H9 (cell line): Measurements from ENCODE around the gene CDH23. TPM values are rescaled to one million over a fixed set of nuclear protein-coding genes. Genes with fewer than 3 reads are reported as not detected.

Experiments used
- DNase-seq: peaks from one replicate; pipeline ENCODE4 v3.0.0-alpha.2; 2017
- H2AFZ ChIP-seq: one replicate; pipeline ENCODE4 v1.6.1; 2013; ENCODE audit warnings: mild to moderate bottlenecking, low read length, control low read depth, moderate library complexity
- H2AK5ac ChIP-seq: 2 replicates; pipeline ENCODE4 v1.6.1; 2013; ENCODE audit warnings: low read length, control low read depth, mixed read lengths; ENCODE audit not compliant: insufficient read length
- H2BK120ac ChIP-seq: one replicate; pipeline ENCODE4 v1.6.1; 2013; ENCODE audit warnings: low read depth, mild to moderate bottlenecking, low read length, control low read depth, inconsistent platforms; ENCODE audit not compliant: poor library complexity, severe bottlenecking
- H2BK12ac ChIP-seq: 2 replicates; pipeline ENCODE4 v1.6.1; 2013; ENCODE audit warnings: low read length, control low read depth, mixed read lengths, low read depth; ENCODE audit not compliant: insufficient read length
- H2BK15ac ChIP-seq: 2 replicates; pipeline ENCODE4 v1.6.1; 2013; ENCODE audit warnings: low read depth, low read length, control low read depth
- H2BK20ac ChIP-seq: one replicate; pipeline ENCODE4 v1.6.1; 2013; ENCODE audit warnings: low read depth, mild to moderate bottlenecking, low read length, control low read depth, inconsistent platforms; ENCODE audit not compliant: poor library complexity, severe bottlenecking
- H2BK5ac ChIP-seq: 2 replicates; pipeline ENCODE4 v1.6.1; 2013; ENCODE audit warnings: low read length, control low read depth, mixed read lengths; ENCODE audit not compliant: insufficient read length
- H3K14ac ChIP-seq: 2 replicates; pipeline ENCODE4 v1.6.1; 2013; ENCODE audit warnings: low read length, control low read depth; ENCODE audit not compliant: insufficient read depth
- H3K18ac ChIP-seq: 2 replicates; pipeline ENCODE4 v1.6.1; 2013; ENCODE audit warnings: low read depth, mild to moderate bottlenecking, mixed read lengths, low read length, control low read depth; ENCODE audit not compliant: insufficient read length
- H3K23ac ChIP-seq: 2 replicates; pipeline ENCODE4 v1.6.1; 2013; ENCODE audit warnings: low read length, control low read depth, mixed read lengths, low read depth; ENCODE audit not compliant: insufficient read length
- H3K23me2 ChIP-seq: 2 replicates; pipeline ENCODE4 v1.6.1; 2013; ENCODE audit warnings: low read depth, mild to moderate bottlenecking, mixed read lengths, low read length, control low read depth; ENCODE audit not compliant: insufficient read length, poor library complexity, severe bottlenecking
- H3K27ac ChIP-seq: 2 replicates; pipeline ENCODE4 v1.5.1; 2013; ENCODE audit warnings: low read length, control low read depth, mixed read lengths, low read depth; ENCODE audit not compliant: insufficient read length
- H3K27me3 ChIP-seq: 2 replicates; pipeline ENCODE4 v1.6.1; 2013; ENCODE audit warnings: low read length, control low read depth, inconsistent platforms; ENCODE audit not compliant: insufficient read depth
- H3K4ac ChIP-seq: 2 replicates; pipeline ENCODE4 v1.6.1; 2013; ENCODE audit warnings: low read depth, mild to moderate bottlenecking, control low read depth, inconsistent platforms, low read length, moderate library complexity
- H3K4me1 ChIP-seq: 2 replicates; pipeline ENCODE4 v1.6.1; 2013; ENCODE audit warnings: low read length, control low read depth, inconsistent platforms; ENCODE audit not compliant: insufficient read depth
- H3K4me2 ChIP-seq: 2 replicates; pipeline ENCODE4 v1.6.1; 2013; ENCODE audit warnings: low read length, control low read depth, mixed read lengths; ENCODE audit not compliant: insufficient read length, insufficient read depth
- H3K56ac ChIP-seq: 2 replicates; pipeline ENCODE4 v1.6.1; 2013; ENCODE audit warnings: low read depth, mild to moderate bottlenecking, mixed read lengths, low read length, control low read depth; ENCODE audit not compliant: insufficient read length
- H3K79me1 ChIP-seq: 2 replicates; pipeline ENCODE4 v1.6.1; 2013; ENCODE audit warnings: low read depth, mild to moderate bottlenecking, moderate library complexity, low read length, control low read depth, inconsistent platforms; ENCODE audit not compliant: insufficient read depth, poor library complexity, severe bottlenecking
- H3K79me2 ChIP-seq: 2 replicates; pipeline ENCODE4 v1.6.1; 2013; ENCODE audit warnings: low read length, control low read depth, inconsistent platforms; ENCODE audit not compliant: insufficient read depth
- H3K9ac ChIP-seq: 2 replicates; pipeline ENCODE4 v1.6.1; 2013; ENCODE audit warnings: low read length, control low read depth, mixed read lengths; ENCODE audit not compliant: insufficient read length; ENCODE audit errors: extremely low read depth
- H3K9me3 ChIP-seq: one replicate; pipeline ENCODE4 v1.6.1; 2013; ENCODE audit warnings: low read depth, low read length, inconsistent platforms; ENCODE audit not compliant: control insufficient read depth
- H3T11ph ChIP-seq: one replicate; pipeline ENCODE4 v1.6.1; 2013; ENCODE audit warnings: mild to moderate bottlenecking, low read length, control low read depth, inconsistent platforms
- H4K20me1 ChIP-seq: one replicate; pipeline ENCODE4 v1.6.1; 2013; ENCODE audit not compliant: control insufficient read depth, insufficient read length, insufficient read depth
- H4K5ac ChIP-seq: 2 replicates; pipeline ENCODE4 v1.6.1; 2013; ENCODE audit warnings: low read depth, mild to moderate bottlenecking, mixed read lengths, low read length, control low read depth; ENCODE audit not compliant: insufficient read length
- H4K8ac ChIP-seq: replicated peaks from 2 replicates; pipeline ENCODE4 v1.6.1; 2013; ENCODE audit warnings: low read length, control low read depth, mixed read lengths, low read depth; ENCODE audit not compliant: insufficient read length
- H4K91ac ChIP-seq: 2 replicates; pipeline ENCODE4 v1.6.1; 2013; ENCODE audit warnings: low read depth, mild to moderate bottlenecking, moderate library complexity, mixed read lengths, low read length, control low read depth; ENCODE audit not compliant: insufficient read length
- H3K27ac Mint-ChIP-seq, 3 experiments: 2 replicates in 2 of 3; 3 replicates in 1 of 3; pipeline ENCODE4 v1.8.0; 2020 to 2021; ENCODE audit warnings: mixed read lengths in 3 of 3, mild to moderate bottlenecking in 1 of 3, moderate library complexity in 1 of 3
- H3K27me3 Mint-ChIP-seq: 2 replicates; pipeline ENCODE4 v1.8.0; 2021; ENCODE audit warnings: low read depth, mild to moderate bottlenecking, moderate library complexity, mixed read lengths
- H3K36me3 Mint-ChIP-seq, 3 experiments: 2 replicates in 2 of 3; 3 replicates in 1 of 3; pipeline ENCODE4 v1.8.0; 2020 to 2021; ENCODE audit warnings: low read depth in 3 of 3, mixed read lengths in 3 of 3; ENCODE audit not compliant: insufficient read depth in 1 of 3
- H3K4me1 Mint-ChIP-seq, 2 experiments: 2 replicates each; pipeline ENCODE4 v1.8.0; 2020; ENCODE audit warnings: mixed read lengths in 2 of 2
- H3K4me3 Mint-ChIP-seq, 2 experiments: 2 replicates in 1 of 2; 3 replicates in 1 of 2; pipeline ENCODE4 v1.8.0; 2020 to 2021; ENCODE audit warnings: mild to moderate bottlenecking in 2 of 2, mixed read lengths in 2 of 2, moderate library complexity in 1 of 2
- H3K9me3 Mint-ChIP-seq, 2 experiments: 2 replicates in 1 of 2; 3 replicates in 1 of 2; pipeline ENCODE4 v1.8.0; 2020; ENCODE audit warnings: mild to moderate bottlenecking in 2 of 2, mixed read lengths in 2 of 2, moderate library complexity in 1 of 2
- CTCF ChIP-seq: fragments of 200-600 bp; sonication (generic); conservative IDR thresholded peaks from 3 replicates; pipeline ENCODE4 v1.8.0; 2021; ENCODE audit warnings: antibody characterized with exemption, mild to moderate bottlenecking
- WGBS: extraction: QIAGEN DNeasy Blood & Tissue Kit; methylation state at CpG from one replicate; pipeline ENCODE4 v1.1.7; 2013; ENCODE audit warnings: missing lambda C conversion rate, low lambda C conversion rate, mixed read lengths; ENCODE audit not compliant: insufficient read length; ENCODE audit errors: extremely low coverage; 5-methylcytosine and 5-hydroxymethylcytosine counted together
- total RNA-seq: library from RNA; stranded (reverse); gene quantifications from 2 replicates; pipeline ENCODE4 v1.2.1, GENCODE V29; 2021

CDH23 gene
- total RNA-seq, 1 experiment from 2014 or later = 2.1 TPM

GRCh38 chr10:71605263-71605962 lies 208.7 kb downstream of the CDH23 start:
- H4K5ac ChIP-seq = no peak overlapping the region
- Mint-ChIP-seq H3K27ac (no peak overlapping the region), H3K4me1 (peaks cover 42 to 45% of the 10 kb centered on the region in 2 experiments), H3K27me3 (peaks cover 5% of the 10 kb centered on the region), H3K9me3 (no peaks in the 10 kb centered on the region; a peak in 1 of 5 replicates), H3K36me3 (no peaks in the 10 kb centered on the region), H3K4me3 (no peak overlapping the region)
- no peaks in the 10 kb centered on the region for H3K23me2 ChIP-seq
- H4K20me1 ChIP-seq = no peaks in the 10 kb centered on the region
- H2BK120ac ChIP-seq = no peak overlapping the region
- H2BK20ac ChIP-seq = no peak overlapping the region
- H3K23ac ChIP-seq = no peak overlapping the region
- H2BK5ac ChIP-seq = no peak overlapping the region
- no peak overlapping the region for H3K9ac ChIP-seq
- no peak overlapping the region for H4K8ac ChIP-seq
- H3K9me3 ChIP-seq = no peaks in the 10 kb centered on the region
- H2BK15ac ChIP-seq = no peak overlapping the region
- no peak overlapping the region for H3K56ac ChIP-seq
- no peaks in the 10 kb centered on the region for H3K79me1 ChIP-seq
- H3K27ac ChIP-seq = no peak overlapping the region
- DNase-seq = no peak
- no peak overlapping the region for H2AK5ac ChIP-seq
- H3K18ac ChIP-seq = no peak overlapping the region
- H3K4ac ChIP-seq = no peak overlapping the region
- peaks cover 3% of the 10 kb centered on the region; the same call in 1 of the 2 replicates for H3K4me1 ChIP-seq
- no peak overlapping the region for H3K4me2 ChIP-seq
- H3K79me2 ChIP-seq = no peaks in the 10 kb centered on the region
- H3K14ac ChIP-seq = no peak overlapping the region
- H4K91ac ChIP-seq = no peak overlapping the region
- no peak overlapping the region for H3T11ph ChIP-seq
- no peak overlapping the region for H2BK12ac ChIP-seq
- H3K27me3 ChIP-seq = no peaks in the 10 kb centered on the region
- no CpG with 5 or more reads among the region's 2 CpGs for WGBS
- no peak for TF ChIP-seq CTCF
- no peak overlapping the region for H2AFZ ChIP-seq
